HG03175 (cell line): Measurements from ENCODE around the gene SH2D1B.

ENCODE experiments used
- ATAC-seq: cut with Tn5 transposase; IDR thresholded peaks from one replicate; pipeline ENCODE4 v1.9.1; 2021; ENCODE audit warnings: mild to moderate bottlenecking, moderate library complexity; ENCODE audit not compliant: unreplicated experiment

Gene SH2D1B

GRCh38 chr1:162383516-162383915 lies 28.4 kb downstream of the SH2D1B start:
- no peak for ATAC-seq

- no peak for ATAC-seq
These were observed 28.8 kb downstream of the SH2D1B start for GRCh38 chr1:162383091-162383490.

- ATAC-seq, result no peak
These were observed 29.8 kb downstream of the SH2D1B start for GRCh38 chr1:162381941-162382750.

- ATAC-seq, result no peak
These were observed 30.6 kb downstream of the SH2D1B start, which contains the start of gene C1orf226 for GRCh38 chr1:162381383-162381782. Gene C1orf226 (plus strand): TSS chr1:162381728. CDS start chr1:162381902, 174 bp downstream.

- no peak for ATAC-seq
These were observed 31.7 kb downstream of the SH2D1B start for GRCh38 chr1:162380061-162380846.

- ATAC-seq, result no peak
These were observed 35.2 kb downstream of the SH2D1B start, which contains the start of gene SPATA46 for GRCh38 chr1:162376691-162377090. Gene SPATA46 (minus strand): TSS chr1:162376854. CDS start chr1:162376790, 64 bp downstream.

GRCh38 chr1:162375463-162375862 lies 36.5 kb downstream of the SH2D1B start:
- no peak for ATAC-seq

- ATAC-seq, result no peak
These were observed 37.5 kb downstream of the SH2D1B start for GRCh38 chr1:162374406-162374805.

GRCh38 chr1:162373541-162374260 lies 38.2 kb downstream of the SH2D1B start:
- ATAC-seq, result no peak

GRCh38 chr1:162373072-162373427 lies 38.9 kb downstream of the SH2D1B start:
- ATAC-seq, result no peak

- no peak for ATAC-seq
These were observed 39.5 kb downstream of the SH2D1B start for GRCh38 chr1:162372159-162373071.

GRCh38 chr1:162371611-162372010 lies 40.3 kb downstream of the SH2D1B start:
- no peak for ATAC-seq

GRCh38 chr1:162370721-162371120 lies 41.2 kb downstream of the SH2D1B start:
- no peak for ATAC-seq

- ATAC-seq, result no peak
These were observed 41.8 kb downstream of the SH2D1B start for GRCh38 chr1:162370161-162370560.

GRCh38 chr1:162369571-162369970 lies 42.4 kb downstream of the SH2D1B start:
- ATAC-seq, result no peak

GRCh38 chr1:162368451-162368850 lies 43.5 kb downstream of the SH2D1B start:
- no peak for ATAC-seq

GRCh38 chr1:162367772-162368171 lies 44.2 kb downstream of the SH2D1B start:
- ATAC-seq, result no peak

GRCh38 chr1:162367073-162367472 lies 44.9 kb downstream of the SH2D1B start:
- no peak for ATAC-seq

GRCh38 chr1:162366671-162367070 lies 45.3 kb downstream of the SH2D1B start:
- no peak for ATAC-seq

GRCh38 chr1:162366149-162366548 lies 45.8 kb downstream of the SH2D1B start:
- ATAC-seq, result no peak
